CD1c-positive myeloid dendritic cell (primary cell): ENCODE data around the gene MAZ.
A peak's percentile ranks its signal among the peaks of the same experiment; 100 is the strongest.
"Not testable (repeated sequence)": the region's sequence is repeated elsewhere in the genome, so short reads cannot be mapped to it uniquely, and the experiment has no call there.

Source experiments
- DNase-seq: peaks from one replicate; pipeline ENCODE4 v3.0.0-alpha.2; 2016; ENCODE audit errors: extremely low spot score

Gene MAZ

GRCh38 chr16:29784901-29785500 lies 21.3 kb upstream of the MAZ start:
- peak; percentile 85 for DNase-seq

GRCh38 chr16:29787155-29787554 lies 19.2 kb upstream of the MAZ start:
- DNase-seq = not testable (repeated sequence)

- no peak for DNase-seq
Observed at GRCh38 chr16:29789775-29790182, 16.6 kb upstream of the MAZ start.

GRCh38 chr16:29790183-29790948 lies 16.0 kb upstream of the MAZ start, which contains the start of gene KIF22:
KIF22 (plus strand) TSS chr16:29790751; CDS start chr16:29790760, 9 bp downstream.
- DNase-seq = peak; percentile 100

GRCh38 chr16:29790949-29791844 lies 15.1 kb upstream of the MAZ start:
- DNase-seq = no peak

- DNase-seq = no peak
Observed at GRCh38 chr16:29791845-29792807, 14.2 kb upstream of the MAZ start.

GRCh38 chr16:29793153-29793552 lies 13.2 kb upstream of the MAZ start:
- DNase-seq = not testable (repeated sequence)

- DNase-seq = no peak
Observed at GRCh38 chr16:29794231-29794710, 12.1 kb upstream of the MAZ start.

- no peak for DNase-seq
Observed at GRCh38 chr16:29802416-29802935, 3.9 kb upstream of the MAZ start.

- no peak for DNase-seq
Observed at GRCh38 chr16:29804020-29804419, 2.3 kb upstream of the MAZ start.

GRCh38 chr16:29804455-29805231 lies 1.7 kb upstream of the MAZ start:
- DNase-seq = peak; percentile 26

GRCh38 chr16:29805232-29806098 lies 864 bp upstream of the MAZ start:
- peak; percentile 99 for DNase-seq

GRCh38 chr16:29806641-29807425 lies 504 bp downstream of the MAZ start:
- DNase-seq = peak; percentile 44

GRCh38 chr16:29807426-29808218 lies 1.3 kb downstream of the MAZ start:
- DNase-seq = peak; percentile 91

GRCh38 chr16:29808219-29808900 lies 2.0 kb downstream of the MAZ start:
- no peak for DNase-seq

- DNase-seq = no peak
Observed at GRCh38 chr16:29809031-29809747, 2.9 kb downstream of the MAZ start.
